ENCODE data around the gene GUCY2F.

GUCY2F gene

DNA sequence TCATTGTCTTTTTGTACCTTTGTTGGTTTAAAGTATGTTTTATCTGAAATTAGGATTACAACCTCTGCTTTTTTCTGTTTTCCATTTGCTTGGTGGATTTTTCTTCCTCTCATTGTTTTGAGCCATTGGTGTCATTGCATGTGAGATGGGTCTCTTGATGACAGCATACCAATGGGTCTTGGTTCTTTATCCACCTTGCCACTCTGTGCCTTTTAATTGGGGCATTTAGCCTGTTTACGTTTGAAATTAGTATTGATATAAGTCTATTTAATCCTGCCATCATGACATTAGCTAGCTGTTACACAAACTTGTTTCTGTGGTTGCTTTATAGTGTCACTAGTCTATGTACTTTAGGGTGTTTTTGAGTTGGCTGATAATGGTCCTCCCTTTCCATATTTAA, 145.7 kb downstream of the GUCY2F start:
- H3K4me2 ChIP-seq (ENCODE audit: low read length) = no peak overlapping the region
- H3K9me3 ChIP-seq (replicated peaks; ENCODE audit: low read length) = no peaks in the 10 kb centered on the region
- H3K4me3 ChIP-seq (ENCODE audit: low read length) = no peak overlapping the region
- no peaks in the 10 kb centered on the region for H3K27me3 ChIP-seq (ENCODE audit: control insufficient read depth, insufficient read depth, low read length)
- H3K4me1 ChIP-seq (ENCODE audit: control insufficient read depth, insufficient read depth, low read length) = no peaks in the 10 kb centered on the region
- no peaks in the 10 kb centered on the region for H3K36me3 ChIP-seq (ENCODE audit: insufficient read depth, low read length)
- H3K9ac ChIP-seq (ENCODE audit: low read depth, low read length) = no peak overlapping the region

DNA sequence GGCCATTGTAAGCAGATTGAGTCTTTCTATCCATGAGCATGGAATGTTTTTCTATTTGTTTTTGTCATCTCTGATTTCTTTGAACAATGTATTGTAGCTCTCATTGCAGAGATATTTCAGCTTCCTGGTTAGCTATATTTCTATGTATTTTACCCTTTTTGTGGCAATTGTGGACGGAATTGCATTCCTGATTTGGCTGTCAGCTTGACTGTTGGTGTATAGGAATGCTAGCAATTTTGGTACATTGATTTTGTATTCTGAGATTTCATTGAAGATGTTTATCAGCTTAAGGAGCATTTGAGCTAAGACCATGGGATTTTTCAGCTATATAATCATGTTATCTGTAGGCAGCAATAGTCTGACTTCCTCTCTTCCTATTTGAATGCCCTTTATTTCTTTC, 154.6 kb downstream of the GUCY2F start:
- Histone ChIP-seq H3K4me2 (ENCODE audit: low read length) (no peak overlapping the region), H3K27me3 (ENCODE audit: control insufficient read depth, insufficient read depth, low read length) (peaks cover 5% of the 10 kb centered on the region), H3K4me3 (ENCODE audit: low read length) (no peak overlapping the region), H3K9ac (ENCODE audit: low read depth, low read length) (no peak overlapping the region), H3K36me3 (ENCODE audit: insufficient read depth, low read length) (no peaks in the 10 kb centered on the region), H3K9me3 (replicated peaks; ENCODE audit: low read length) (no peaks in the 10 kb centered on the region), H3K4me1 (ENCODE audit: control insufficient read depth, insufficient read depth, low read length) (no peaks in the 10 kb centered on the region)
